Measurements from ENCODE around the gene SLC24A3.

GRCh38 chr20:19554666-19555065, 342.2 kb downstream of the SLC24A3 start:
- TF ChIP-seq CTCF (IDR thresholded peaks at IDR 0.05; ENCODE audit: poor library complexity) (no peak), EZH2 (IDR thresholded peaks at IDR 0.05; ENCODE audit: borderline replicate concordance) (no peak), EZH2phosphoT487 (IDR thresholded peaks at IDR 0.05; ENCODE audit: low read depth, severe bottlenecking, unreplicated experiment) (no peak)
